B cell (primary cell): ENCODE measurements around the gene ZBTB16. TPM values are rescaled to one million over a fixed set of nuclear protein-coding genes. Genes with fewer than 3 reads are reported as not detected.

Experiments
- ATAC-seq: fragments of 200-7000 bp; cut with Tn5 transposase; one replicate; pipeline ENCODE4 v1.10.0; 2021; ENCODE audit warnings: low read depth, mild to moderate bottlenecking, moderate number of reproducible peaks, moderate library complexity
- CTCF ChIA-PET: fragments of 350-600 bp; sonication (Branson Sonifier 250); formaldehyde crosslinking; loops from one replicate; lab custom pipeline; 2021; ENCODE audit warnings: antibody characterized with exemption, inconsistent platforms; lab: Charles Lee
- POLR2A ChIA-PET: fragments of 350-600 bp; sonication (Branson Sonifier 250); formaldehyde crosslinking; loops from one replicate; lab custom pipeline; 2021; ENCODE audit warnings: antibody characterized with exemption; lab: Charles Lee
- DNase-seq: peaks from one replicate; pipeline ENCODE4 v3.0.0; 2013
- H2AFZ ChIP-seq: 2 replicates; pipeline ENCODE4 v1.6.1; 2012; ENCODE audit warnings: mild to moderate bottlenecking, low read depth, low read length; ENCODE audit not compliant: insufficient read depth, poor library complexity, severe bottlenecking
- H3K27ac ChIP-seq, 2 donors: 1 replicate in 1 of 2; 2 replicates in 1 of 2; pipeline ENCODE4 v1.5.1; 2012 to 2013; ENCODE audit warnings: low read length in 2 of 2, mild to moderate bottlenecking in 2 of 2, moderate library complexity in 1 of 2
- H3K27me3 ChIP-seq, 4 experiments: fragments of 200-600 bp in 1 of 4; sonication (generic) in 1 of 4; replicated peaks in 1 of 4; 1 replicate in 2 of 4; 2 replicates in 2 of 4; pipeline versions ENCODE4 v1.6.1 to v1.7.0; 2013 to 2016; ENCODE audit warnings: low read length in 3 of 4, mild to moderate bottlenecking in 2 of 4, mixed read lengths in 1 of 4, moderate library complexity in 1 of 4; ENCODE audit not compliant: insufficient read depth in 4 of 4, control insufficient read depth in 3 of 4; ENCODE audit errors: control extremely low read depth in 1 of 4
- H3K36me3 ChIP-seq, 2 experiments: replicated peaks in 1 of 2; 1 replicate in 1 of 2; 2 replicates in 1 of 2; pipeline versions ENCODE4 v1.6.1 to v1.7.1; 2013; ENCODE audit warnings: low read length in 1 of 2; ENCODE audit not compliant: insufficient read depth in 2 of 2, control insufficient read depth in 1 of 2; ENCODE audit errors: control extremely low read depth in 1 of 2, extremely low read depth in 1 of 2
- H3K4me1 ChIP-seq, 2 donors: fragments of 200-600 bp in 1 of 2; sonication (generic) in 1 of 2; 1 replicate in 1 of 2; 2 replicates in 1 of 2; pipeline versions ENCODE4 v1.5.1 to v1.6.1; 2013 to 2017; ENCODE audit warnings: low read length in 2 of 2; ENCODE audit not compliant: control insufficient read depth in 2 of 2, insufficient read depth in 2 of 2
- H3K4me2 ChIP-seq: replicated peaks from 2 replicates; pipeline ENCODE3; 2012; ENCODE audit warnings: mild to moderate bottlenecking, low read depth, low read length; ENCODE audit not compliant: poor library complexity, severe bottlenecking
- H3K4me3 ChIP-seq, 5 experiments: fragments of 200-600 bp in 1 of 5; sonication (generic) in 1 of 5; 1 replicate in 3 of 5; 2 replicates in 2 of 5; pipeline versions ENCODE4 v1.5.1 to v1.7.0; 2011 to 2016; ENCODE audit warnings: low read length in 4 of 5, mild to moderate bottlenecking in 4 of 5, low read depth in 2 of 5, control low read depth in 1 of 5, moderate library complexity in 1 of 5; ENCODE audit not compliant: insufficient read depth in 1 of 5; ENCODE audit errors: control extremely low read depth in 1 of 5, extremely low read depth in 1 of 5
- H3K79me2 ChIP-seq: fragments of 200-600 bp; sonication (generic); one replicate; pipeline ENCODE4 v1.6.0; 2016; ENCODE audit warnings: low read length; ENCODE audit not compliant: control insufficient read depth, insufficient read depth
- H3K9ac ChIP-seq: fragments of 200-600 bp; sonication (generic); 2 replicates; pipeline ENCODE4 v1.6.1; 2017; ENCODE audit warnings: mild to moderate bottlenecking, low read length, moderate library complexity
- H3K9me3 ChIP-seq, 3 donors: one replicate each; pipeline versions ENCODE4 v1.6.1 to v1.7.1; 2013; ENCODE audit warnings: low read length in 2 of 3; ENCODE audit not compliant: control insufficient read depth in 2 of 3, insufficient read depth in 1 of 3; ENCODE audit errors: control extremely low read depth in 1 of 3
- H4K20me1 ChIP-seq: 2 replicates; pipeline ENCODE4 v1.6.0; 2012; ENCODE audit warnings: mild to moderate bottlenecking, low read length; ENCODE audit not compliant: insufficient read depth, control insufficient read depth, poor library complexity, severe bottlenecking
- H3K27ac Mint-ChIP-seq: one replicate; pipeline ENCODE4 v1.8.0; 2021; ENCODE audit warnings: mixed read lengths
- H3K27me3 Mint-ChIP-seq: one replicate; pipeline ENCODE4 v1.8.0; 2021; ENCODE audit warnings: mixed read lengths
- H3K4me1 Mint-ChIP-seq: one replicate; pipeline ENCODE4 v1.8.0; 2021; ENCODE audit warnings: mixed read lengths
- H3K4me3 Mint-ChIP-seq: one replicate; pipeline ENCODE4 v1.8.0; 2021; ENCODE audit warnings: mixed read lengths
- H3K9me3 Mint-ChIP-seq: one replicate; pipeline ENCODE4 v1.8.0; 2022; ENCODE audit warnings: mixed read lengths; ENCODE audit not compliant: insufficient read depth
- EZH2 ChIP-seq: IDR thresholded peaks from 2 replicates; pipeline ENCODE4 v1.6.1; 2012; ENCODE audit warnings: borderline replicate concordance, low read depth, mild to moderate bottlenecking, moderate library complexity, low read length; ENCODE audit not compliant: insufficient read depth, poor library complexity, severe bottlenecking
- WGBS: methylation state at CpG from one replicate; pipeline ENCODE4 v1.1.5; 2013; ENCODE audit warnings: missing lambda C conversion rate; ENCODE audit not compliant: insufficient coverage; 5-methylcytosine and 5-hydroxymethylcytosine counted together
- intact Hi-C: fragments of 100-400 bp; cut with micrococcal nuclease; formaldehyde crosslinking; loops from one replicate; pipeline ENCODE4 v1.10.0; 2022
- polyA plus RNA-seq: library from polyadenylated mRNA; depleted of rRNA; stranded (reverse); fragments of >200 nt; gene quantifications from 2 replicates; pipeline ENCODE4 v1.2.3, GENCODE V29; 2012
- total RNA-seq, 2 donors: library from RNA; stranded (reverse); fragments of 120-200 nt in 1 of 2; gene quantifications; 1 replicate in 1 of 2; 2 replicates in 1 of 2; pipeline versions ENCODE4 v1.2.3 to v1.2.4, GENCODE V29; 2013 to 2022
- TF ChIP-seq, protein P1 (sequence below): fragments of 200-600 bp; IDR thresholded peaks from one replicate; pipeline ENCODE4 v1.8.0; 2022; ENCODE audit warnings: antibody characterized with exemption, mild to moderate bottlenecking

Gene ZBTB16
- total and polyA plus RNA-seq, 2 donors (not counting 1 experiment from before 2014, with no cell fraction given), result 16.0 to 20.6 TPM

DNA sequence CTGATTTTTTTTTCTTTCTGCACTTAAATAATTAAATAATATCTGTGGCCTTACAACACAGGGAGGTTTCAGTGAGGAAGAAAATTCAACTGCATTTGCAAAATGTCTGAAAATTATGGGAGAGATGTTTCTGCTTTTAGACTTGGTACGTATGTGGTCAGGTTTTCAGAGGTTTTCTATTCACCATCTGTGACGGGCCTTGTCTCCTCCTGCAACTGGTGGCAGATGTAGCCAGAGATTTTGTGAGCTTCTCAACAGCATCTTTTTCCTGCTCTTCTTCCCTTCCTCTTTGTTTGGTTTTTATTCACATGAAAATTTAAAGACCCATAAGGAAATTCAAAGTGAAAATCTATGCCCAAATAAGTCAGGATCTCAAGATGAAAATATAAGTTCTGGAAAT, 38.3 kb downstream of the ZBTB16 start:
- Histone ChIP-seq H3K27me3 (no peaks in the 10 kb centered on the region), H3K36me3 (no peaks in the 10 kb centered on the region), H4K20me1 (no peaks in the 10 kb centered on the region), H3K79me2 (no peaks in the 10 kb centered on the region), H2AFZ (no peak overlapping the region), H3K9me3 (no peaks in the 10 kb centered on the region), H3K4me2 (no peak overlapping the region), H3K9ac (no peak overlapping the region), H3K27ac (no peak overlapping the region), H3K4me1 (peaks cover 10 to 13% of the 10 kb centered on the region in 2 donors), H3K4me3 (no peak overlapping the region)
- no peak for DNase-seq
- no peak for TF ChIP-seq EZH2
- TF ChIP-seq, protein P1, sequence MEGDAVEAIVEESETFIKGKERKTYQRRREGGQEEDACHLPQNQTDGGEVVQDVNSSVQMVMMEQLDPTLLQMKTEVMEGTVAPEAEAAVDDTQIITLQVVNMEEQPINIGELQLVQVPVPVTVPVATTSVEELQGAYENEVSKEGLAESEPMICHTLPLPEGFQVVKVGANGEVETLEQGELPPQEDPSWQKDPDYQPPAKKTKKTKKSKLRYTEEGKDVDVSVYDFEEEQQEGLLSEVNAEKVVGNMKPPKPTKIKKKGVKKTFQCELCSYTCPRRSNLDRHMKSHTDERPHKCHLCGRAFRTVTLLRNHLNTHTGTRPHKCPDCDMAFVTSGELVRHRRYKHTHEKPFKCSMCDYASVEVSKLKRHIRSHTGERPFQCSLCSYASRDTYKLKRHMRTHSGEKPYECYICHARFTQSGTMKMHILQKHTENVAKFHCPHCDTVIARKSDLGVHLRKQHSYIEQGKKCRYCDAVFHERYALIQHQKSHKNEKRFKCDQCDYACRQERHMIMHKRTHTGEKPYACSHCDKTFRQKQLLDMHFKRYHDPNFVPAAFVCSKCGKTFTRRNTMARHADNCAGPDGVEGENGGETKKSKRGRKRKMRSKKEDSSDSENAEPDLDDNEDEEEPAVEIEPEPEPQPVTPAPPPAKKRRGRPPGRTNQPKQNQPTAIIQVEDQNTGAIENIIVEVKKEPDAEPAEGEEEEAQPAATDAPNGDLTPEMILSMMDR, result no peak
- no peak overlapping the region for H3K27ac Mint-ChIP-seq
- ChIA-PET POLR2A (no interaction called here), CTCF (no interaction called here)
- 20% methylated on average over 1 of the region's 2 CpGs for WGBS
- no peak for ATAC-seq
- no peaks in the 10 kb centered on the region for H3K9me3 Mint-ChIP-seq
- peaks cover 3% of the 10 kb centered on the region for H3K27me3 Mint-ChIP-seq
- peaks cover 15% of the 10 kb centered on the region for H3K4me1 Mint-ChIP-seq
- intact Hi-C loops, result loop anchor here (5.0 kb wide), 1 partner anchor 49 kb away; no protein-coding TSS in a partner anchor
- H3K4me3 Mint-ChIP-seq, result no peak overlapping the region

DNA sequence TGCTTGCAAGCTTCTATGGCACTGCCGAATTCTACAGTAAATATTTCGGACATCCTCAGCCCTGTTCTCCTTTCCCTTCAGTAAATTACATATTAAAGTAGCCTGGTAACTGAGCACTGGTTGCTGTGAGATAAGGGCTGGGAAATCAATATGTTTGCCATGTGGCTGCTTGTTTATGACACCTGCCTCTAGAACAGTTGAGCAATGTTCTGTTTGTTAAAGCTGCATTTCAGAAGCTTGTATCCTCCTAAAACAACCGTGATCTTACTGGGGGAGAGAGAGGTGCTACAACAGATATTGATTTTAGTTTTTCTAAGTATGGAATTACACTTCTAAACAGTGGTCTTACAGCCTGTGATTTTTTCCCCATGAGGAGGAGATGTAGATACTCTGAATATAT, 39.4 kb downstream of the ZBTB16 start:
- H3K9me3 Mint-ChIP-seq, result no peaks in the 10 kb centered on the region
- Histone ChIP-seq H4K20me1 (no peaks in the 10 kb centered on the region), H3K79me2 (no peaks in the 10 kb centered on the region), H3K9me3 (no peaks in the 10 kb centered on the region), H2AFZ (no peak overlapping the region), H3K27ac (no peak overlapping the region), H3K4me3 (no peak overlapping the region), H3K9ac (no peak overlapping the region), H3K4me2 (no peak overlapping the region), H3K27me3 (no peaks in the 10 kb centered on the region), H3K4me1 (peaks cover 21 to 23% of the 10 kb centered on the region in 2 donors), H3K36me3 (no peaks in the 10 kb centered on the region)
- POLR2A ChIA-PET, result interaction anchor here (0.6 kb wide), 2 partner anchors 56 to 294 kb away, joined by 3 read pairs; no protein-coding TSS in a partner anchor
- H3K4me1 Mint-ChIP-seq, result peaks cover 26% of the 10 kb centered on the region
- no CpG with 5 or more reads among the region's 3 CpGs for WGBS
- TF ChIP-seq, protein P1, result no peak
- TF ChIP-seq EZH2, result no peak
- DNase-seq (no peak), ATAC-seq (no peak)
- CTCF ChIA-PET, result no interaction called here
- peaks cover 6% of the 10 kb centered on the region for H3K27me3 Mint-ChIP-seq
- intact Hi-C loops, result loop anchor here (5.0 kb wide), 1 partner anchor 48 kb away; no protein-coding TSS in a partner anchor
- H3K4me3 Mint-ChIP-seq, result no peak overlapping the region
- no peak overlapping the region for H3K27ac Mint-ChIP-seq
